HG03175 (cell line): ENCODE data around the gene HAUS3.
"Not testable (repeated sequence)": the region's sequence is repeated elsewhere in the genome, so short reads cannot be mapped to it uniquely, and the experiment has no call there.

Source experiments
- ATAC-seq: cut with Tn5 transposase; IDR thresholded peaks from one replicate; pipeline ENCODE4 v1.9.1; 2021; ENCODE audit warnings: mild to moderate bottlenecking, moderate library complexity; ENCODE audit not compliant: unreplicated experiment

The HAUS3 gene

DNA sequence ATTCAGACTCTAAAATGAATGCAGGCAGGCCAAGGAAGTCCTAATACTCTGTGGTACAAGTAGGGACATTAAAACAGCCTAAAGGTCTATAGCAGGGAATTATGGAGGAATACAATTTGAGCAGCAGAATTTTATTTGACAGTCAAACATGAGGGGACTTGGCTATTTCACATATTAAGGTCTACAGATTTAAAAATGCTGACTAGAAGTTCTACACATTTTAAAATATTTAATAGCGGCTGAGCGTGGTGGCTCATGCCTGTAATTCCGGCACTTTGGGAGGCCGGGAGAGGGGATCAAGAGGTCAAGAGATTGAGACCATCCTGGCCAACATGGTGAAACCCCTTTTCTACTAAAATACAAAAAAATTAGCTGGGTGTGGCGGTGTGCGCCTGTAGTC, 10.8 kb downstream of the HAUS3 start:
- ATAC-seq = no peak

DNA sequence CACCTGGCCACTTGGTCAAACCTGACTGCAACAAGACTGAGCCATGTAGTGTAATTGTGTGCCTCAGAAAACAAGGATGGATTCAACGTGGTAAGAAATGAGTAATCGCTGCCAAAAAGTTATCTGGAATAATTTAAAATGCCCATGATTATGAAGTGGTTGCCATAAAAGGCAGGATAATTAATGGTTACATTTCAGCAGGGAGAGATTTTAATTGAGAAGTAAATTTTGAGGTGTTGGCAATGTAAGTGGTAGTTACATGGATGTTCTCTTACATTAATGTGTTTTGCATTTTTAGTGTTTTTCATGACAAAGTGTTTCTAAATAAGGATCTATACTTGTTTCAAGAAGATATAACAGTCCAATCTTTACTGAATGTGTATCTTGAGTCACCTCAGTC, 15.7 kb downstream of the HAUS3 start:
- ATAC-seq = no peak

DNA sequence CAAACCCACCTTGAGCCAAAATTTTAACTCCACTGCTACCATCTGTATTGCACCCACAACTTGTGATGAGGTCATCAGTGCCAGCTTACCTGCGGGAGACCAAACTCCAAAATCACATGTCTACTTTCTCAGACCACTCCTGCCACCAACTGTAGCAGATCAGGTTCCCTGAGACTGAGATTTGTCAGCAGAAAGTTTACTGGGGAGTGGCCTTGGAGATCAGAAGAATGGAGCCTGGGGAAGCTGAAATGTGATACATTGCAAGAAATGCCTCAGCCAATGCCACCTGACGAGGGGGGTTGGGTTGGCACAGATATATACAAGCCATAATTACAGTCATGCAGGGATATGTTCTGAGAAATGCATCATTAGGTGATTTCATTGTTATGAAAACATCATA, 19.1 kb downstream of the HAUS3 start:
- ATAC-seq = no peak

DNA sequence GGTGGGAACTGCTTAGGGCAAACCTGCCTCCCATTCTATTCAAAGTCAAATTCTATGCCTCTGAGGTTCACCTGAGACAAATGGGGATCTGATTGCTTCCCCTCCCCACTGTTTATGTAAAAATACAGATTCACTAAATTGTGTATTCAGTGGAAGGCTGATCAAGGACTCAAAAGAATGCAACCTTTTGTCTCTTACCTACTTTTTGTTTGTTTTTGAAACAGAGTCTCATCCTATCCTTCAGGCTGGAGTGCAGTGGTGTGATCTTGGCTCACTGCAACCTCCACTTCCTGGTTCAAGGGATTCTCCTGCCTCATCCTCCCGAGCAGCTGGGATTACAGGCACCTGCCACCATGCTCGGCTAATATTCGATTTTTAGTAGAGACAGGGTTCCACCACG, 20.5 kb downstream of the HAUS3 start:
- ATAC-seq = not testable (repeated sequence)

DNA sequence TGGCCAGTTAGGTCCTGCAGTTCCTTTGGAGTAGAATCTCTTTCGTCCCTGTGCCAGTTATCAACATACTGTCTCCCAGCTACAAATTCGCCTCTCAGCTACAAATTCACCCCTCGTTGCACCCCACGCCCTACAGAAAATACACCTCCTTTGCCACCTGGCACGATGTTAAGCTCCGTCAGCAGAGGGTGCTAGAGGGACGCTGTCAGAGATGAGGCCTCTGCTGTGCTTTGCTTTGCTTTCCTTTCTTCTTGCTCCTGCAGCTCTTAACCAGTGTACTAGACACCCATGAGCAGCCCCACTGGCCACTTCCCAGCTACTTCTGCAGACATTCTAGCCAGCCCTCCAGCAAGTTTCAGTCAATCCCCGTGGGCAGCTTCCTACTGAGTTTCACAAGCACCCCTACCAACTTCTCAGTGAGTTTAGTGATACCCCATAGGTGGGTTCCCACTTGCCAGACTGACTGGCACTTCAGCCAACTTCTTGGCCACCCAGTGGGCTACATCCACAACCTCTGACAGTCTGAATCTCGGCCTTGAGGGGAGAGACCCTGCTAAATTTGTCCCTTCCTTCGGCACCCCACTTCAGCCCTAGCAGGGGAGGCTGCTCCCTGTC, 21.8 kb downstream of the HAUS3 start:
- no peak for ATAC-seq

DNA sequence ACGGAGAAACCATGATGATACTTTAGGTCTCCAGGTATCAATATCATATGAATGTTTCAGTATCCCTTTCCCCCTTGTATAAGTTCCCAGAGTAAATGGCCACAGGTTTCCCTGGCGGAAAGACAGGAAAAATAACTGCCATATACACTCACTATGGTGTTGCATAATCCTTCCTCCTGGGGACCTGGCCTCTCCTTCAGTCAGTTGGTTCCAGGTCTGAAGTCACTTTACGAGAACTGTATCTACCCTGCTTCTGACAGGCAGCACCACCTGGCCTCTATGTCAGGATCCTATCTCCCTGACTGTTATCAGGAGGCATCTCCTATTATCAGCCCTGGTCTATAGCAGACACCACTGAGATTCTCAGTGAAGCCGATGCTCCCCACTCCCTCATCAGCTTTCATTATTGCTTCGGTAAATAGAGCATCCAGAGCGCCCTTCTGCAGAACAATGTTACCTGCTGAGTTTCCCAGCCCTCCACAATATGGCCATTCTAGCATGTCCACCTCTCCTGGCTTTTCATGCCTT, 22.6 kb downstream of the HAUS3 start:
- ATAC-seq = no peak

DNA sequence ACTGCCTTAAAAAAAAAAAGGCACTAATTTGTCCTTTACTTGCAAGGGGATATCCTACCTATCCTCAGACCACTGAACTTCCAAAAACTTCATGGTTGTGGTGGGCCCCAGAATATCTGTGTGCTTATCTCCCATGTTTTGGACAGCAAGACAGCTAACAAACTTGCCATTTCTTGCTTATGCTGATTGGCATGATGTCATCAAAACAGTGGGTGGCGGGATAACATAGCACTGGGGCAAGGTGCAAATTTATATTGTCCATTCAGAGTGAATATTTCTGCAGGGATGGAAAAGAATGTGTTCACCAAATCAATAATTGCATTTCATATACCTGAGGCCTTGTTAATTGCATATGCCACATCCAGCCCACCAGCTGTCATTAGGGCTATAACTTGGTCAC, 23.5 kb downstream of the HAUS3 start:
- no peak for ATAC-seq

DNA sequence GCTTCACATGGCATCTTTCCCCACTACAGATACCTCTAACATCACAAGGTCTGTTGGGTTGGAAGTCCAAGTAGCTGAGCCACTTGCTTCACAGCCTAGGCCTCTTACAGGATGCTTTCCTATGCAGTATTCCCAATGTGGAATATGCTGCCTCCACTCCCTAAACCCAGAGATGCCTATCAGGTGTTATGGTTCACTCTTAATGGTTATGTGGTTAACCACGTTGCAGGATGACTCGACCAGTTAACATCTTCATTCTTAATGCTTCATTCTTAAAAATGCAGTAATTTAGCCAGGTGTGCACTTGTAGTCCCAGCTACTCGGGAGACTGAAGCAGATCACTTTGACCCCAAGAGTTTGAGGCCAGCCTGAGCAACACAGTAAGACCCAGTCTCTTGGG, 24.2 kb downstream of the HAUS3 start:
- no peak for ATAC-seq

DNA sequence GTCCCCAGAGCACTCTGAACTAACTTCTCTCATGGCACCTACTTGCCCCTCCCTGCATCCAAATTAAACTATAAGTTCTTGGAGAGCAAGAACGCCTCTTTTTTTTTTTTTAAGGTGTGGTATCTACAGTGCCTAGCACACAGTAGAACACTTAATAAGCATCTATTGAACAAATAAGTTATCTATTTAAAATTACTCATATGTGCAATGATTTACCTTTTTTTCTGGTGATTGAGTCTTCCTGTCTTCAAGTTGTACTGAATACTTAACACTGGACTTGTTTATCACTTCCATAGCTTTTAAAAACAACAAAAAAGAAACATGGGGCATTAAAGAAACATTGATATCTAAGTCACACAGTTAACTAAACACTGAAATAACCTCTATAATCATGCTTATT, 29.1 kb downstream of the HAUS3 start:
- no peak for ATAC-seq

DNA sequence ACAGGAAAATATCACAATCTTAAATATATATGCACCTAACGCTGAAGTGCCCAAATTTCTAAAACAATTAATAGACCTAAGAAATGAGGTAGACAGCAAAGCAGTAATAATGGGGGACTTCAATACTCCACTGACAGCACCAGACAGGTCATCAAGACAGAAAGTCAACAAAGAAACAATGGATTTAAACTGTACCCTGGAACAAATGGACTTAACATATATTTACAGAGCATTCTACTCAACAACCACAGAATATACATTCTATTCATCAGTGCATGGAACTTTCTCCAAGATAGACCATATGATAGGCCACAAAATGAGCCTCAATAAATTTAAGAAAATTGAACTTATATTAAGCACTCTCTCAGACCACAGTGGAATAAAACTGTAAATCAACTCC, 39.1 kb downstream of the HAUS3 start:
- ATAC-seq = not testable (repeated sequence)

DNA sequence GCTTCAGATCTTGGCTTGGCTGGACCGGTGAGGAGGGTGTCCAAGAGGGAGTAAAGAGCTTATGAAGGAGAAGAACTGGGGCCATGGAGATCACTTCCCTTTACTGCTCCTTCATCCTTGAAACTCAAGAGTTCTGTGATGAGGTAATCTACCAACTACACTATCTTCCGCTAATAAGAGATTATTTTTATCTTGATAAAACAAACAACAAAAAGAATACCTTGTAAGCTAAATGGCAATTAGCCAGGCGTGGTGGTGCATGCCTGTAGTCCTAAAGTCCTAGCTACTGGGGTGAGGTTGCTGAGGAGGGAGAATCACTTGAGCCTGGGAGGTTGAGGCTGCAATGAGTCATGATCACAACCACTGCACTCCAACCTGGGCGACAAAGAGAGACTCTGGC, 47.4 kb downstream of the HAUS3 start:
- ATAC-seq = no peak

DNA sequence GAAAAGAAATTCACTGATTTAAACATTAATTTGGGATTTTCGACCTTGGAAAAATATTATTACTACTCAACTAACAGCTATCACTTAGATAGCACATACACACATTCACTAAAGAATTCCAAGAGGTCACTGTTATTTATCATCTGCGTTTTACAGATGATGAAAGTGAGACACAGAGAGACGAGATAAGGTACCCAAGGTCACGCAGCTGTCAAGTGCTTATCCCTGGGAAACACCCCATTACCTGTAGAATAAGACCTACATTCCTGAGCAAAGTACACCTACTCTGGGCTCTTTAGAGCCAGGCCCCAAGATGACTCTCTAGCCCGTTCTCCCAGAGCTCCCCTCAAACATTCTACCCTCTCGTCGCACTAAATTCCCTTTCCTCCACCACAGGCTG, 48.6 kb downstream of the HAUS3 start:
- no peak for ATAC-seq

DNA sequence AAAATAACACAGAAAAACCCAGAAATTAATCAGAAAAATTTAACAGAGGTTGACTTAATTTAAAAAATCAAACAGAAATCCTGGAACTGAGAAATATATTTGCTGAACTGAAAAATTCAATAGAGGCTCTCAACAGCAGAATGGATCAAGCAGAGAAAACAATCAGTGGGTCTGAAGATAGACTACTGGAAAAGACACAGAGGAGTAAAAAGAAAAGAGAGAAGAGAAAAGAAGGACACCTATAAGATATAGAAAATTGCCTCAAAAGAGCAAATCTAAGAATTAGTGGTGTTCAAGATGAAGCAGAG, 55.1 kb downstream of the HAUS3 start:
- no peak for ATAC-seq

DNA sequence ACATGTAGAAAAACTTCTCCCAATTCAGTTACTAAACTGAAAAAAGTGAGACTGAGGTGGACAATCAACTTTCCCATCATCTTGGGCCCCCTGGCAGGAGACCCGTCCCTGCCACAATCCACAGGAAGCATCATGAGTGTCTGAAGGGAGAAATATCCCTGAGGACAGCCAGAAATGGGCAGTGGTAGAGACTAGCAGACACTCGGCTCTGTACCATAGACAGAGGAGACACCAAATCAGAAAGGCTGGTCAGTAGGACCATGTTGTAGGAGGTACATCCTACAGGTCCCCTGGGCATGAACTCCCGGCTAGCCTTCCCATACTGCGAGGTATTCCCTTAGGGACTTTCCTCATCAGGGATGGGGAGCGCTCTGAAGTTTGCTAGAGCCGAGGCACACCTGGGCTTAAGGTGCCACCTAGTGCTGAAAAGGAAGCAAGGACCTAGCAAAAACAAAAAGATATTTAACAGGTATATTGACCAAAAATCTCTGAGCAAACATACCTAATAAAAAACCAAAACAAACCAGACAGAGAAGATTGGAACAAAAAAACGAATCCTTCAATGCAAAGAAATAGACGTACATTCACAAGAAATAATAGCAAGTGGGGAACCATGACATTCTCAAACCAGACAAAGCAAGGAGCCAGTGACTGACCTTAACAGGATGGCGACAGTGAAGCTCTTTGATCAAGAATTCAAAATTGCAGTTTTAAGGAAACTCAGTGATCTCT, 55.6 kb downstream of the HAUS3 start:
- no peak for ATAC-seq

DNA sequence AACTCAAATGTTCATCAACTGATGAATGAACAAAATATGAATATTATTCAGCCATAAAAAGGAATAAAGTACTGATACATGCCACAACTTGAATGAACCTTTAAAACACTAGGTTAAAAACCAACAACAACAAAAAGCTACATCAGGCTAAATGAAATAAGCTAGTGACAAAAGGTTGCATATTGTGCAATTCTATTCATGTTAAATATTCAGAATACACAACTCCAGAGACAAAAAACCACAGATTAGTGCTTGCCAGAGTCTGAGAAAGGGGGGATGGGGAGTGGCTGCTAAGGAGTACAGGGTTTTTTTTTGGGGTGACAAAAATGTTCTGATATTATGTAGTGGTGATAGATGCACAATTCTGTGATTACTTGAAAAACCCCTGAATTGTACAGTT, 58.5 kb downstream of the HAUS3 start:
- no peak for ATAC-seq

DNA sequence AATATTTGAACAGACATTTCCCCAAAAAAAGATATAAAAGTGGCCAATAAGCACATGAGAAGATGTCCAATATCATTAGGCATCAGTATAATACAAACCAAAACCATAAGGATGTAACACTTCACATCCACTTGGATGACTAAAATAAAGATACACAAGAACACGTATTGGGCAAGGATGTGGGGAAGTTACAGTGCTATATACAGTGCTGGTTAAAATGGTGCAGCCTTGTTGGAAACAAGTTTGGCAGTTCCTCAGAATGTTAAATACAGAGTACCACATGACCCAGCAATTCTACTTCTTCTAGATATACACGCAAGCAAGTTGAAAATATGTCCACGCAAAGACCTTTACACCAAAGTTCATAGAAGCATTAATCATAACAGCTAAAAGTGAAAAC, 58.9 kb downstream of the HAUS3 start:
- no peak for ATAC-seq

DNA sequence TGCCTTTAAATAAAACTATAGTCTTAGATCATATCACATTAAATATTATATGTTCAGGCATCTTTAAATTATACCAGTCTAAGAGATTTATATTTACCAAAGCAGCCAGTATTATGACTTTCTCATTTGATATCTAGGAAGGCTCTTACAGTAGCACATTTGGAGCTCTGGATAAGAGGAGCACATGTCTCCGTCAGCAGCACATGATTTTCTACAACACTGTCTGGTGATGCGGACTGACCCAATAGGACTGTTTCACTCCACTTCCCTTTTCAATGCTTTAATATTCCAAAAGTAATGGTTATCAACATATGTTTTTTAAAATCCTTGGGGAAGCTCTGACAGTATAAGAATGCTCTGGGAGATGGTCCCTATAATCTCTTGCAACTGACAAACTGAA, 61.5 kb downstream of the HAUS3 start:
- no peak for ATAC-seq

DNA sequence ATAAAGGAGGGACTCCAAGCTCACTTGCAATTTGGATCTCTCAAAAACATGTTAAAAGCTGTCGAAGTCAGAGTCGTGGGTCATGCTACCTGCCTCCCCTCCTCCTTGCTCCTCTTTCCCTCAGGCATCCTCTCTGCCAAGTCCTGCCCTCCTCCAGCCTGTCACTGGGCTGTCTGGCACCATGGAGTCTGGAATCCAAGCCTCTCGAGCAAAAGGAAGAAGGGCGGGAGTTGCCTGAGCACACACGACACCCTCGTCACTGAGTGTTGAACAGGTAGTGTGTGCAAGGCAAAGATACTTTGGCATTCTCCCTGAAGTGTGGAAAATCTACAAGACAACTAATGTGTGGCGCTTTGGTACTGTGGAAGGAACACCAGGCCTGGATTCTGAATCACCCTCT, 62.2 kb downstream of the HAUS3 start:
- ATAC-seq = no peak

DNA sequence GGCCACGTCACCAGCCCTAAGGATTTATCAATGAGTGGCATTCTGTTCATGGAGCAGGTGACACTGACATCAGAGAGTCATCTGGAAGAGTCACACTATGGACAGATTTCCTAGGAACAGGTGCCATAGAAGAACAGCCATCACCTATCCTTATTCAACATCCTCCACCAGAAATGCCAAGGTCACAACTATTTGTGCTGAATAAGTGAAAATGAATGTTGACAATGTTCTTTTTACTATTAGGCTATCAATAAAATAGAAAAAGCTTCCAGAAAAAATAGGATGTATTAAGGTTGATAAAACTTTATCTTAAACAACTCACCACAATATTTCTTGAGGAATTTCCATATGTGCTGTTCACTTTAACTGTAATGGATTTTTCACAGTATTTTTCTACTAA, 62.9 kb downstream of the HAUS3 start:
- ATAC-seq = no peak
